Measurements from ENCODE around the gene MRPS15. TPM values are rescaled to one million over a fixed set of nuclear protein-coding genes. Genes with fewer than 3 reads are reported as not detected.
"Not testable (repeated sequence)": the region's sequence is repeated elsewhere in the genome, so short reads cannot be mapped to it uniquely, and the experiment has no call there.

Gene MRPS15
- total RNA-seq, 1 experiment from 2014 or later = 113 TPM

DNA sequence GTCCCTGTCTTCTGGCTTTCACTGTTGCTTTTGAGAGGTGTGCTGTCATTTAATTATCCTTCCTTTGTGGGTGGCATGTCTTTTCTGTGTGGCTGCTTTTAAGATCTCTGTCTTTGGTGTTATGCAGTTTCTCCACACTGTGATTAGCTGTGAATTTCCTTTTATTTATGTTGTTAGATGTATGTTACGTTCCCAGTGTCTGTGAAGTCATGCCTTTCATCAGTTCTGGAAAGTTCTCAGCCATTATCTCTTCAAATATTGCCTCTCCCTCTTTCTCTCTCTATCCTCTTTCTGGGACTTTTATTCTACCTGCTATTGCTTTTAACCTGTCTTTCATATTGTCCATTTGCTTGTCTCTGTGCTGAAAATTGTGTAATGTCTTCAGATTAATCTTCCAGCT, 39.5 kb upstream of the MRPS15 start:
- ChIA-PET POLR2A (no interaction called here), CTCF (no interaction called here)
- DNase-seq (ENCODE audit: low read depth, low spot score) = no peak
- no TSS peak for BruUV-seq (replicated peaks)
- no peak overlapping the region for H3K27ac ChIP-seq (ENCODE audit: low read length)
- no peaks in the 10 kb centered on the region for H3K4me1 ChIP-seq (ENCODE audit: control insufficient read depth, insufficient read depth, low read length)
- ATAC-seq = no peak
- TF ChIP-seq TCF7L2 (IDR thresholded peaks at IDR 0.05; ENCODE audit: low read depth, low read length) = no peak
- TF ChIP-seq POLR2AphosphoS5 (IDR thresholded peaks at IDR 0.05; ENCODE audit: low read depth, low read length) = no peak
- H3K4me3 ChIP-seq (ENCODE audit: low read depth in 2 of 2, low read length in 2 of 2) = no peak overlapping the region
- no peaks in the 10 kb centered on the region for H3K9me3 ChIP-seq (ENCODE audit: control insufficient read depth, insufficient read depth, low read depth, low read length)
- in situ Hi-C loops (cut with HindIII; ENCODE audit: low pct_unique_long_range_greater_than_20kb, low sequenced_read_pairs) = no loop called here
- H3K27me3 ChIP-seq (ENCODE audit: control insufficient read depth, insufficient read depth, low read length) = peaks cover 10% of the 10 kb centered on the region
- intact Hi-C loops (cut with micrococcal nuclease; ENCODE audit: unreplicated experiment) = no loop called here
- H3K36me3 ChIP-seq (ENCODE audit: control insufficient read depth, insufficient read depth, low read length) = no peaks in the 10 kb centered on the region

DNA sequence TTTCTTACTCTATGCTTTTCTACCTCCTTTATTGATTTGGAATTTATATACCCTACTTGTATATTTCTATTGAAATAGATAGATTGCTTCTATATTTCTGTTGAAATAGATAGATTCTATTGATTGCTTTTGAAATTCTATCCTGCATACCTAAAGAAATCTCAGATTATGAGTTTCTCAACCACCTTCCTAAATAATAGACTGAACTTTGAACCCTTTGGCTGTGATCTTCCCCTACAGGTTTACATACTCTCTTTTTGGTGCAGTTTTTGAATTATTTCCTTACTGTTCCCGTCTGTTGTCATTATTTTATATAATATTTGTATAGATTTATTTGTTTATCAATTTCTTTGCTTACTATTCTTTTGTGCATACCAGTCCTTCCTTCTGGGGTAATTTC, 39.0 kb upstream of the MRPS15 start:
- no peak for DNase-seq (ENCODE audit: low read depth, low spot score)
- BruUV-seq (replicated peaks) = no TSS peak
- intact Hi-C loops (cut with micrococcal nuclease; ENCODE audit: unreplicated experiment) (no loop called here), in situ Hi-C loops (cut with HindIII; ENCODE audit: low pct_unique_long_range_greater_than_20kb, low sequenced_read_pairs) (no loop called here)
- Histone ChIP-seq H3K4me3 (ENCODE audit: low read depth in 2 of 2, low read length in 2 of 2) (no peak overlapping the region), H3K27ac (ENCODE audit: low read length) (no peak overlapping the region), H3K4me1 (ENCODE audit: control insufficient read depth, insufficient read depth, low read length) (no peaks in the 10 kb centered on the region), H3K27me3 (ENCODE audit: control insufficient read depth, insufficient read depth, low read length) (peaks cover 12% of the 10 kb centered on the region), H3K36me3 (ENCODE audit: control insufficient read depth, insufficient read depth, low read length) (no peaks in the 10 kb centered on the region), H3K9me3 (ENCODE audit: control insufficient read depth, insufficient read depth, low read depth, low read length) (no peaks in the 10 kb centered on the region)
- TF ChIP-seq, protein P1, sequence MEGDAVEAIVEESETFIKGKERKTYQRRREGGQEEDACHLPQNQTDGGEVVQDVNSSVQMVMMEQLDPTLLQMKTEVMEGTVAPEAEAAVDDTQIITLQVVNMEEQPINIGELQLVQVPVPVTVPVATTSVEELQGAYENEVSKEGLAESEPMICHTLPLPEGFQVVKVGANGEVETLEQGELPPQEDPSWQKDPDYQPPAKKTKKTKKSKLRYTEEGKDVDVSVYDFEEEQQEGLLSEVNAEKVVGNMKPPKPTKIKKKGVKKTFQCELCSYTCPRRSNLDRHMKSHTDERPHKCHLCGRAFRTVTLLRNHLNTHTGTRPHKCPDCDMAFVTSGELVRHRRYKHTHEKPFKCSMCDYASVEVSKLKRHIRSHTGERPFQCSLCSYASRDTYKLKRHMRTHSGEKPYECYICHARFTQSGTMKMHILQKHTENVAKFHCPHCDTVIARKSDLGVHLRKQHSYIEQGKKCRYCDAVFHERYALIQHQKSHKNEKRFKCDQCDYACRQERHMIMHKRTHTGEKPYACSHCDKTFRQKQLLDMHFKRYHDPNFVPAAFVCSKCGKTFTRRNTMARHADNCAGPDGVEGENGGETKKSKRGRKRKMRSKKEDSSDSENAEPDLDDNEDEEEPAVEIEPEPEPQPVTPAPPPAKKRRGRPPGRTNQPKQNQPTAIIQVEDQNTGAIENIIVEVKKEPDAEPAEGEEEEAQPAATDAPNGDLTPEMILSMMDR (IDR thresholded peaks at IDR 0.05) = no peak
- no peak for TF ChIP-seq POLR2AphosphoS5 (IDR thresholded peaks at IDR 0.05; ENCODE audit: low read depth, low read length)
- TF ChIP-seq SIN3A (IDR thresholded peaks at IDR 0.05; ENCODE audit: borderline replicate concordance, insufficient read depth, low read depth, low read length) = no peak
- ATAC-seq = no peak
- ChIA-PET CTCF (no interaction called here), POLR2A (no interaction called here)

DNA sequence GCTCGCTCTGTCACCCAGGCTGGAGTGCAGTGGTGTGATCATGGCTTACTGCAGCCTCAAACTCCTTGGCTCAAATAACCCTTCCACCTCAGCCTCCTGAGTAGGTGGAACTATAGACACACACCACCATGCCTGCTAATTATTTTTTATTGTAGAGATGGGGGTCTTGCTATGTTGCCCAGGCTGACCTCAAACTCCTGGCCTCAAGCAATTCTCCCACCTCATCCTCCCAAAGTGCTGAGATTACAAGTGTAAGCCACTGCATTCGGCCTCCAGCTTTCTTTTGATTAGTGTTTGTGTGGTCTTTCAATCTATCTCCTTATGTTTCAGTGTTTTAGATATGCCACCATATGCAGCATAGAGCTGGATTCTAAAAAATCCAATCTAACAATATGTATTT, 38.4 kb upstream of the MRPS15 start:
- TF ChIP-seq, protein P1 (IDR thresholded peaks at IDR 0.05) = no peak
- TF ChIP-seq TCF7L2 (IDR thresholded peaks at IDR 0.05; ENCODE audit: low read depth, low read length) (no peak), POLR2AphosphoS5 (IDR thresholded peaks at IDR 0.05; ENCODE audit: low read depth, low read length) (no peak), SIN3A (IDR thresholded peaks at IDR 0.05; ENCODE audit: borderline replicate concordance, insufficient read depth, low read depth, low read length) (no peak)
- TF ChIP-seq, protein P2, sequence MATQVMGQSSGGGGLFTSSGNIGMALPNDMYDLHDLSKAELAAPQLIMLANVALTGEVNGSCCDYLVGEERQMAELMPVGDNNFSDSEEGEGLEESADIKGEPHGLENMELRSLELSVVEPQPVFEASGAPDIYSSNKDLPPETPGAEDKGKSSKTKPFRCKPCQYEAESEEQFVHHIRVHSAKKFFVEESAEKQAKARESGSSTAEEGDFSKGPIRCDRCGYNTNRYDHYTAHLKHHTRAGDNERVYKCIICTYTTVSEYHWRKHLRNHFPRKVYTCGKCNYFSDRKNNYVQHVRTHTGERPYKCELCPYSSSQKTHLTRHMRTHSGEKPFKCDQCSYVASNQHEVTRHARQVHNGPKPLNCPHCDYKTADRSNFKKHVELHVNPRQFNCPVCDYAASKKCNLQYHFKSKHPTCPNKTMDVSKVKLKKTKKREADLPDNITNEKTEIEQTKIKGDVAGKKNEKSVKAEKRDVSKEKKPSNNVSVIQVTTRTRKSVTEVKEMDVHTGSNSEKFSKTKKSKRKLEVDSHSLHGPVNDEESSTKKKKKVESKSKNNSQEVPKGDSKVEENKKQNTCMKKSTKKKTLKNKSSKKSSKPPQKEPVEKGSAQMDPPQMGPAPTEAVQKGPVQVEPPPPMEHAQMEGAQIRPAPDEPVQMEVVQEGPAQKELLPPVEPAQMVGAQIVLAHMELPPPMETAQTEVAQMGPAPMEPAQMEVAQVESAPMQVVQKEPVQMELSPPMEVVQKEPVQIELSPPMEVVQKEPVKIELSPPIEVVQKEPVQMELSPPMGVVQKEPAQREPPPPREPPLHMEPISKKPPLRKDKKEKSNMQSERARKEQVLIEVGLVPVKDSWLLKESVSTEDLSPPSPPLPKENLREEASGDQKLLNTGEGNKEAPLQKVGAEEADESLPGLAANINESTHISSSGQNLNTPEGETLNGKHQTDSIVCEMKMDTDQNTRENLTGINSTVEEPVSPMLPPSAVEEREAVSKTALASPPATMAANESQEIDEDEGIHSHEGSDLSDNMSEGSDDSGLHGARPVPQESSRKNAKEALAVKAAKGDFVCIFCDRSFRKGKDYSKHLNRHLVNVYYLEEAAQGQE (IDR thresholded peaks at IDR 0.05; ENCODE audit: insufficient read depth in 1 of 2, low read depth in 2 of 2, low read length in 1 of 2) = no peak
- no TSS peak for BruUV-seq (replicated peaks)
- in situ Hi-C loops (cut with HindIII; ENCODE audit: low pct_unique_long_range_greater_than_20kb, low sequenced_read_pairs) = no loop called here

DNA sequence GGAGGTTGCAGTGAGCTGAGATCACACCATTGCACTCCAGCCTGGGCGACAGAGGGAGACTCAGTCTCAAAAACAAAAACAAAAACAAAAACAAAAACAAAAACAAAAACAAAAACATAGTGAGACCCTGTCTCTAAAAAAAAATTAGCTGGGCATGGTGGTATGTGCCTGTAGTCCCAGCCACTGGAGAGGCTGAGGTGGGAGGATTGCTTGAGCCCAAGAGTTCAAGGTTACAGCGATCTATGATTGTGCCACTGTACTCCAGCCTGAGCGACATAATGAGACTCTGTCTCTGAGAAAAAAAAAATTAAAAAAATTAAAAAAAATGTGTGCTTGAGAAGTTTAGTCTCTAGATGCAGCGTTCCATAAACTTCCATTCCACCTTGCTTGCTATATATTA, 37.7 kb upstream of the MRPS15 start:
- H3K4me1 ChIP-seq (ENCODE audit: control insufficient read depth, insufficient read depth, low read length); H3K27ac ChIP-seq (ENCODE audit: low read length); intact Hi-C loops (cut with micrococcal nuclease; ENCODE audit: unreplicated experiment); in situ Hi-C loops (cut with HindIII; ENCODE audit: low pct_unique_long_range_greater_than_20kb, low sequenced_read_pairs); BruUV-seq (replicated peaks); DNase-seq (ENCODE audit: low read depth, low spot score); POLR2A ChIA-PET; H3K36me3 ChIP-seq (ENCODE audit: control insufficient read depth, insufficient read depth, low read length); H3K9me3 ChIP-seq (ENCODE audit: control insufficient read depth, insufficient read depth, low read depth, low read length); H3K4me3 ChIP-seq (ENCODE audit: low read depth in 2 of 2, low read length in 2 of 2); ATAC-seq: not testable (repeated sequence)
- CTCF ChIA-PET = interaction anchor here (0.6 kb wide), 1 partner anchor 1171 kb away, joined by 3 read pairs; no protein-coding TSS in a partner anchor
- H3K27me3 ChIP-seq (ENCODE audit: control insufficient read depth, insufficient read depth, low read length) = peaks cover 15% of the 10 kb centered on the region

More for the DNA sequence above, 38.4 kb upstream of the MRPS15 start:
- H3K4me3 ChIP-seq (ENCODE audit: low read depth in 2 of 2, low read length in 2 of 2) = no peak overlapping the region
- H3K36me3 ChIP-seq (ENCODE audit: control insufficient read depth, insufficient read depth, low read length) = no peaks in the 10 kb centered on the region
- ATAC-seq = no peak
- intact Hi-C loops (cut with micrococcal nuclease; ENCODE audit: unreplicated experiment) = no loop called here
- H3K4me1 ChIP-seq (ENCODE audit: control insufficient read depth, insufficient read depth, low read length) = no peaks in the 10 kb centered on the region
- CTCF ChIA-PET = no interaction called here
- no peak for DNase-seq (ENCODE audit: low read depth, low spot score)
- POLR2A ChIA-PET = no interaction called here
- H3K9me3 ChIP-seq (ENCODE audit: control insufficient read depth, insufficient read depth, low read depth, low read length) = no peaks in the 10 kb centered on the region
- H3K27me3 ChIP-seq (ENCODE audit: control insufficient read depth, insufficient read depth, low read length) = peaks cover 15% of the 10 kb centered on the region
- no peak overlapping the region for H3K27ac ChIP-seq (ENCODE audit: low read length)
